GM12878 (cell line): ENCODE data around the gene PARN. TPM values are rescaled to one million over a fixed set of nuclear protein-coding genes. Genes with fewer than 3 reads are reported as not detected.

Experiments
- ATAC-seq: fragments of 200-7000 bp; cut with Tn5 transposase; 3 replicates; pipeline ENCODE4 v1.9.1; 2020; ENCODE audit warnings: mild to moderate bottlenecking, moderate library complexity
- BruUV-seq: library from RNA; stranded (reverse); fragments of 400-500 nt; replicated peaks from 2 replicates; lab custom pipeline; 2021; lab: Mats Ljungman, UMichigan
- CTCF ChIA-PET: fragments of 300-600 bp; sonication (Branson Sonifier 250); formaldehyde crosslinking; extraction: SDS; loops from one replicate; lab custom pipeline; 2021; ENCODE audit warnings: inconsistent platforms; lab: Yijun Ruan, JAX
- POLR2A ChIA-PET: fragments of 350-600 bp; formaldehyde crosslinking; extraction: SDS; loops from one replicate; lab custom pipeline; 2021; ENCODE audit warnings: inconsistent platforms; lab: Charles Lee
- RAD21 ChIA-PET: fragments of 300-600 bp; sonication (Branson Sonifier 250); formaldehyde crosslinking; loops from one replicate; lab custom pipeline; 2023; ENCODE audit warnings: antibody characterized with exemption; ENCODE audit not compliant: unreplicated experiment; lab: Charles Lee
- SMC1A ChIA-PET: fragments of 300-600 bp; sonication (Branson Sonifier 250); formaldehyde crosslinking; loops from one replicate; lab custom pipeline; 2023; ENCODE audit not compliant: unreplicated experiment, uncharacterized antibody; lab: Charles Lee
- DNase-seq: peaks from one replicate; pipeline ENCODE4 v3.0.0-alpha.2; 2011; ENCODE audit warnings: low read depth, low spot score
- FAIRE-seq: peaks from 3 replicates; lab custom pipeline; 2011; peaks lifted over from hg19 to GRCh38; lab: Jason Lieb, UNC
- H2AFZ ChIP-seq: 2 replicates; pipeline ENCODE4 v1.6.0; 2011; ENCODE audit warnings: low read depth, low read length, control low read depth; ENCODE audit not compliant: control insufficient read depth
- H3K27ac ChIP-seq: 2 replicates; pipeline ENCODE4 v1.5.1; 2011; ENCODE audit warnings: control low read depth; ENCODE audit not compliant: control insufficient read depth, insufficient read depth
- H3K27me3 ChIP-seq, 2 experiments: replicated peaks in 1 of 2; 2 replicates each; pipeline versions ENCODE4 v1.6.0 to v1.6.1; 2011; ENCODE audit warnings: low read length in 1 of 2; ENCODE audit not compliant: control insufficient read depth in 2 of 2, insufficient read depth in 2 of 2
- H3K36me3 ChIP-seq, 2 experiments: 2 replicates each; pipeline ENCODE4 v1.5.1; 2011; ENCODE audit warnings: low read length in 1 of 2; ENCODE audit not compliant: control insufficient read depth in 2 of 2, insufficient read depth in 2 of 2
- H3K4me1 ChIP-seq: 2 replicates; pipeline ENCODE4 v1.6.1; 2011; ENCODE audit warnings: mild to moderate bottlenecking, low read length, moderate library complexity, mixed read lengths; ENCODE audit not compliant: control insufficient read depth, insufficient read depth
- H3K4me2 ChIP-seq: 2 replicates; pipeline ENCODE4 v1.6.0; 2011; ENCODE audit warnings: control low read depth; ENCODE audit not compliant: control insufficient read depth, insufficient read depth
- H3K4me3 ChIP-seq: fragments of 200-600 bp; sonication (generic); 2 replicates; pipeline ENCODE4 v1.5.1; 2016
- H3K79me2 ChIP-seq: 2 replicates; pipeline ENCODE4 v1.6.0; 2011; ENCODE audit warnings: low read length; ENCODE audit not compliant: control insufficient read depth, insufficient read depth
- H3K9ac ChIP-seq: 2 replicates; pipeline ENCODE4 v1.8.0; 2011; ENCODE audit warnings: low read length, control low read depth, mixed read lengths; ENCODE audit not compliant: control insufficient read depth, insufficient read depth
- H3K9me3 ChIP-seq: replicated peaks from 3 replicates; pipeline ENCODE4 v1.5.1; 2011; ENCODE audit warnings: mild to moderate bottlenecking, low read length; ENCODE audit not compliant: control insufficient read depth, insufficient read depth
- H4K20me1 ChIP-seq: 2 replicates; pipeline ENCODE4 v1.6.0; 2011; ENCODE audit not compliant: control insufficient read depth, insufficient read depth
- CHD2 ChIP-seq: IDR thresholded peaks from 2 replicates; pipeline ENCODE4 v1.6.1; 2011; ENCODE audit warnings: low read depth, low read length, improper control_type of control experiment, borderline replicate concordance
- JUNB ChIP-seq: IDR thresholded peaks from 2 replicates; pipeline ENCODE4 v1.6.1; 2016; ENCODE audit warnings: antibody characterized with exemption, mild to moderate bottlenecking
- MAX ChIP-seq: IDR thresholded peaks from 2 replicates; pipeline ENCODE4 v1.6.1; 2012; ENCODE audit warnings: low read depth, low read length, improper control_type of control experiment
- NR2C2 ChIP-seq: IDR thresholded peaks from 2 replicates; pipeline ENCODE4 v1.6.1; 2011; ENCODE audit warnings: borderline replicate concordance, low read depth; ENCODE audit not compliant: control insufficient read depth, insufficient read length
- POLR2AphosphoS5 ChIP-seq: IDR thresholded peaks from 2 replicates; pipeline ENCODE4 v1.6.1; 2011; ENCODE audit warnings: mild to moderate bottlenecking, low read length, inconsistent platforms
- PRDM15 ChIP-seq: fragments of 450-650 bp; formaldehyde crosslinking; IDR thresholded peaks from 2 replicates; pipeline ENCODE4 v1.4.0; 2020; ENCODE audit warnings: mild to moderate bottlenecking, moderate library complexity
- RCOR1 ChIP-seq: conservative IDR thresholded peaks from 2 replicates; pipeline ENCODE4 v1.6.1; 2012; ENCODE audit warnings: low read depth, low read length, improper control_type of control experiment
- RELB ChIP-seq: fragments of 450-650 bp; IDR thresholded peaks from 2 replicates; pipeline ENCODE4 v1.6.1; 2017; ENCODE audit warnings: low read depth, mild to moderate bottlenecking, moderate library complexity
- SMARCA5 ChIP-seq: fragments of 450-650 bp; IDR thresholded peaks from 2 replicates; pipeline ENCODE4 v1.6.1; 2017; ENCODE audit warnings: mild to moderate bottlenecking
- TCF12 ChIP-seq: IDR thresholded peaks from 2 replicates; pipeline ENCODE4 v1.6.1; 2011; ENCODE audit warnings: low read depth, mild to moderate bottlenecking, low read length
- WGBS: methylation state at CpG from one replicate; pipeline ENCODE4 v1.1.6; 2016; ENCODE audit warnings: low lambda C conversion rate; ENCODE audit not compliant: insufficient replicate concordance, insufficient coverage; ENCODE audit errors: missing lambda C conversion rate; 5-methylcytosine and 5-hydroxymethylcytosine counted together
- in situ Hi-C: fragments of 300-500 bp; cut with MboI; formaldehyde crosslinking; loops from 9 replicates; pipeline ENCODE4 v1.14.3; 2018; ENCODE audit warnings: mixed read lengths
- intact Hi-C: fragments of 100-400 bp; cut with micrococcal nuclease; formaldehyde crosslinking; loops from one replicate; pipeline ENCODE4 v1.14.2; 2022; ENCODE audit not compliant: unreplicated experiment
- polyA plus RNA-seq, 11 experiments: library from polyadenylated mRNA; depleted of rRNA in 4 of 11; unstranded in 6 of 11; stranded (reverse) in 5 of 11; fragments of >200 nt; fragmentation: Nextera tagmentation in 4 of 11; fragmentation: Illumina TruSeq in 1 of 11; extraction: Ambion mirVana in 4 of 11; extraction: Trizol in 1 of 11; gene quantifications; 1 replicate in 1 of 11; 2 replicates in 10 of 11; pipeline versions ENCODE4 v1.2.1 to v1.2.3, GENCODE V29; 2011 to 2016; ENCODE audit warnings: inconsistent platforms in 2 of 11, missing spikeins in 2 of 11, low read depth in 1 of 11
- total RNA-seq, 4 experiments: library from RNA; depleted of rRNA in 3 of 4; stranded (reverse); fragments of >200 nt in 3 of 4; fragmentation: Illumina TruSeq in 1 of 4; extraction: Trizol in 1 of 4; gene quantifications; 2 replicates each; pipeline versions ENCODE4 v1.2.1 to v1.2.3, GENCODE V29; 2013 to 2021

PARN gene
- total and polyA plus RNA-seq, 10 of the 15 experiments (the other 5 are each of a cell fraction or from before 2014, with no cell fraction given): 15.6 to 77.3 (median 47.7) TPM

- peak; percentile 77 for TF ChIP-seq JUNB
- TF ChIP-seq, all 136 proteins: peak for 19
These were observed 230.4 kb downstream of the PARN start (continued) for GRCh38 chr16:14399378-14400284.

GRCh38 chr16:14398014-14398717 is 231.9 kb downstream of the PARN start:
- no peak overlapping the region for H3K4me3 ChIP-seq
- in situ Hi-C loops (no loop called here), intact Hi-C loops (no loop called here)
- ATAC-seq (no peak), FAIRE-seq (no peak), DNase-seq (no peak)
- H3K9me3 ChIP-seq: no peaks in the 10 kb centered on the region
- H3K4me2 ChIP-seq: no peak overlapping the region
- no peak overlapping the region for H3K9ac ChIP-seq
- RAD21 ChIA-PET: interaction anchor here (0.7 to 1.6 kb wide), 3 partner anchors 43 to 103 kb away, joined by 3 to 4 read pairs (median 3); no protein-coding TSS in a partner anchor
- WGBS: 87% methylated on average over 11 of the region's 11 CpGs
- SMC1A ChIA-PET: interaction anchor here (1.8 kb wide), 1 partner anchor 88 kb away, joined by 8 read pairs; no protein-coding TSS in a partner anchor
- no peaks in the 10 kb centered on the region for H4K20me1 ChIP-seq
- peaks cover 15% of the 10 kb centered on the region for H3K4me1 ChIP-seq
- H3K36me3 ChIP-seq: no peaks in the 10 kb centered on the region
- BruUV-seq: no TSS peak
- TF ChIP-seq NR2C2 (no peak), TCF12 (no peak), PRDM15 (CRISPR knock-in tag) (no peak), RELB (no peak), CHD2 (no peak), MAX (no peak), POLR2AphosphoS5 (no peak), RCOR1 (no peak), SMARCA5 (no peak)
- TF ChIP-seq, all 136 proteins: peak for 0
- H2AFZ ChIP-seq: no peak overlapping the region
- POLR2A ChIA-PET: interaction anchor here (0.7 kb wide), 1 partner anchor 57 kb away, joined by 5 read pairs; no protein-coding TSS in a partner anchor
- no peak overlapping the region for H3K27ac ChIP-seq
- H3K27me3 ChIP-seq: no peaks in the 10 kb centered on the region
- H3K79me2 ChIP-seq: no peaks in the 10 kb centered on the region
- CTCF ChIA-PET: no interaction called here
